Neuron (in vitro differentiated cells): ENCODE results near the gene ATP8B2.
"Not testable (repeated sequence)": the region's sequence is repeated elsewhere in the genome, so short reads cannot be mapped to it uniquely, and the experiment has no call there.

ENCODE experiments used
- H2AFZ ChIP-seq: one replicate; pipeline ENCODE4 v1.6.1; 2013; ENCODE audit warnings: low read depth, mild to moderate bottlenecking, inconsistent platforms, low read length, moderate library complexity
- H3K27me3 ChIP-seq: one replicate; pipeline ENCODE4 v1.6.1; 2013; ENCODE audit warnings: low read length; ENCODE audit not compliant: insufficient read depth
- H3K36me3 ChIP-seq: one replicate; pipeline ENCODE4 v1.6.1; 2013; ENCODE audit warnings: low read length; ENCODE audit not compliant: insufficient read depth
- H3K4me1 ChIP-seq: one replicate; pipeline ENCODE4 v1.6.1; 2013; ENCODE audit warnings: low read length; ENCODE audit not compliant: insufficient read depth
- H3K4me3 ChIP-seq: 2 replicates; pipeline ENCODE4 v1.5.1; 2013; ENCODE audit warnings: mild to moderate bottlenecking, low read length, moderate library complexity
- H3K9me3 ChIP-seq: one replicate; pipeline ENCODE4 v1.6.1; 2013; ENCODE audit warnings: low read length

The ATP8B2 gene

GRCh38 chr1:154327466-154328317 is 2.4 kb downstream of the ATP8B2 start:
- no peak overlapping the region for H2AFZ ChIP-seq
- H3K9me3 ChIP-seq, result no peaks in the 10 kb centered on the region
- peaks cover 7% of the 10 kb centered on the region for H3K27me3 ChIP-seq
- no peak overlapping the region for H3K4me3 ChIP-seq
- peaks cover 28% of the 10 kb centered on the region for H3K36me3 ChIP-seq
- H3K4me1 ChIP-seq, result peaks cover 26% of the 10 kb centered on the region

DNA sequence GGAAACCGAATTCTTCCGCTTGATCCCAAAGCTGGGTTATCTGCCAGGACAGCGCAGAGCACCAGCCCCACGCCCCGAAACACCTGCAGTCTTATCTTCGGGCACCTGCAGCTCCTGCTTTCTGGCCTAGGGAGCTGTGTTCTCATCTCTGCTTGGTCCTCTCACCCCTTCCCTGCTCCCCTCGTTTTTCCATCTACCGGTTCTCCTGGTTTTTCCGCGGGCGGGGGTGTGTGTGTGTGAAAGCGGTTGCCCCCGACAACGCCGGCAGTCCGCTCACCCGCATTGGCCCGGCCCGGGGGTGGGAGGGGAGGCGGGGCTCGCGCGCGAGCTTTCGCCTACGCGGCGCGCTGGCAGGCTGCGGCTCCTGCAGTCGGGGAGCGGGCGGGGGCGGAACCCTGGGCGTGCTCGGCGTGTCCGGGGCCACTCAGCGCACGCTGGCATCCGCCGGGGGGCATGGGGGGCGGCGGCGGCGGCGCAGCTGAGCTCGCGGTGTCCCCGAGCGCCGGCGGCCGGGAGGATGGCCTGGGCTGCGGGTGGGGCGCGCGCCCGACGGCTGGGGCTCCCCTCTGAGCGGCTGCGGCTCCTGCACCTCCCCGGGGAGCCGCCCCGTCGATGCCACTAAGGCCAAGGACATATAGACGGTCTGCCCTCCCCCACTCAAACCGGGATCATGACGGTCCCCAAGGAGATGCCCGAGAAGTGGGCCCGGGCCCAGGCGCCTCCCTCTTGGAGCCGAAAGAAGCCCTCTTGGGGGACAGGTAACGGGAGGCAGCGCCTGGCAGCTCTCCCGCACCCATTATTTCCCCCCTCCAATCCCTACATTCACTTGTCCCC is 3.2 kb downstream of the ATP8B2 start:
- Histone ChIP-seq H3K27me3 (peaks cover 2% of the 10 kb centered on the region), H3K4me1 (peaks cover 26% of the 10 kb centered on the region), H3K36me3 (peaks cover 29% of the 10 kb centered on the region), H3K4me3 (no peak overlapping the region), H3K9me3 (no peaks in the 10 kb centered on the region), H2AFZ (no peak overlapping the region)

GRCh38 chr1:154329152-154329521 is 3.8 kb downstream of the ATP8B2 start:
- peaks cover 33% of the 10 kb centered on the region for H3K36me3 ChIP-seq
- no peaks in the 10 kb centered on the region for H3K27me3 ChIP-seq
- H3K9me3 ChIP-seq, result no peaks in the 10 kb centered on the region
- peaks cover 26% of the 10 kb centered on the region for H3K4me1 ChIP-seq
- H3K4me3 ChIP-seq, result no peak overlapping the region
- H2AFZ ChIP-seq, result no peak overlapping the region

- Histone ChIP-seq H3K4me3 (no peak overlapping the region), H3K27me3 (no peaks in the 10 kb centered on the region)
Measured at GRCh38 chr1:154329551-154330131, 4.3 kb downstream of the ATP8B2 start.

DNA sequence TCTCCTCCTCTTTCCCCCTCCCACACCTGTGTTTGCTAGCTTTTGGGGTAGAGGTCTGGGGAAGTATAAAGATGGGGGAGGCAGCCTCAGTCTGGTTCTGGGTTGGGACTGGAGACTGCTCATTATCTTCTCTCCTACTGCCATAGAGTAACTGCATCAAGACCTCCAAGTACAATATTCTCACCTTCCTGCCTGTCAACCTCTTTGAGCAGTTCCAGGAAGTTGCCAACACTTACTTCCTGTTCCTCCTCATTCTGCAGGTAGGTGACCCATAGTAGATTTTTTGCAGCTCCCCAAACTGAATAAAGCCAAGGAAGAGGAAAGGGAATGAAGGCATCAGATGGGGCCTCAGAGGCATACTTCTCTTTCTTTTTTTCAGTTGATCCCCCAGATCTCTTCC is 5.3 kb downstream of the ATP8B2 start:
- Histone ChIP-seq H3K4me1 (peaks cover 24% of the 10 kb centered on the region), H3K27me3 (no peaks in the 10 kb centered on the region), H3K36me3 (peaks cover 37% of the 10 kb centered on the region), H2AFZ (no peak overlapping the region), H3K4me3 (no peak overlapping the region), H3K9me3 (no peaks in the 10 kb centered on the region)

More at GRCh38 chr1:154329551-154330131, 4.3 kb downstream of the ATP8B2 start:
- no peaks in the 10 kb centered on the region for H3K9me3 ChIP-seq
- H3K4me1 ChIP-seq, result peaks cover 26% of the 10 kb centered on the region
- H3K36me3 ChIP-seq, result peaks cover 37% of the 10 kb centered on the region
- no peak overlapping the region for H2AFZ ChIP-seq

DNA sequence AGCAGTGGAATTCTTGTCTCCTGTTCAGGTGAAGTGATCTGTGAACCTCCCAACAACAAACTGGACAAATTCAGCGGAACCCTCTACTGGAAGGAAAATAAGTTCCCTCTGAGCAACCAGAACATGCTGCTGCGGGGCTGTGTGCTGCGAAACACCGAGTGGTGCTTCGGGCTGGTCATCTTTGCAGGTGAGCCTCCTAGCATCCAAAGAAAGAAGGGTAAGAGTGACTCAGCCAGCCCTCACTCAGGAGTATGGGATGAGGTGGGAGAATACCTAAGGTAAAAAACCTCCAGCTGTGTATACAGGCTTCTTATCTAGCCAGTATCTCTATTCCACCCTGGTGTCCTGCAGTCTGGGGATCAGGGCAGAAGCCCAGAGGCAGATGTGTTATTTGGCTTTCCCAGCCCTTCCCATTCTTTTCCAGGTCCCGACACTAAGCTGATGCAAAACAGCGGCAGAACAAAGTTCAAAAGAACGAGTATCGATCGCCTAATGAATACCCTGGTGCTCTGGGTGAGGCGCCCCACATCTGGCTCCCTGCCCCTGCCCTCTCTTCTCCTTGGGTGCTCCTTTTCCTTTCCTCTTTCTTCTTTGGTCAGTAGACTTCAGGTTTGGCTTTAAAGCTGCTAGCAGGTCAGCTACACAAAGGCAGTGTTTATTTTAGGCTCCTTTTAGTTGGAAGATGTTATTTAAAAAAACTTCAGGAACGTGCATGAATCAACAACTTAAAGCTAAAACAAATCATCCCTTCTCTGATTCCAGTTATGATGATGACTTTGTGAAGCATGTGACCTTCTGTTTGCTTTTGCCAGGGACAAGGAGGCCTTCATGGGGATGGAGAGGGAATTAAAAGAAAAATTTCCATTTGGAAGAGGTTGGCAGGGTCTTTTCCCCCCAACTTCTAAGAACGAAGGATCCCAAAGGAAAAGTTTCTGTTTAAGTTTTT is 9.0 kb downstream of the ATP8B2 start:
- H2AFZ ChIP-seq, result no peak overlapping the region
- H3K4me1 ChIP-seq, result peaks cover 10% of the 10 kb centered on the region
- peaks cover 59% of the 10 kb centered on the region for H3K36me3 ChIP-seq
- no peaks in the 10 kb centered on the region for H3K9me3 ChIP-seq
- no peaks in the 10 kb centered on the region for H3K27me3 ChIP-seq
- H3K4me3 ChIP-seq, result no peak overlapping the region

- Histone ChIP-seq H3K4me3 (no peak overlapping the region), H2AFZ (no peak overlapping the region), H3K27me3 (no peaks in the 10 kb centered on the region), H3K4me1 (peaks cover 2% of the 10 kb centered on the region), H3K9me3 (no peaks in the 10 kb centered on the region), H3K36me3 (peaks cover 65% of the 10 kb centered on the region)
Measured at GRCh38 chr1:154335025-154335714, 9.8 kb downstream of the ATP8B2 start.

- Histone ChIP-seq H3K4me3 (no peak overlapping the region), H3K4me1 (no peaks in the 10 kb centered on the region), H3K36me3 (peaks cover 64% of the 10 kb centered on the region), H3K27me3 (no peaks in the 10 kb centered on the region), H3K9me3 (no peaks in the 10 kb centered on the region), H2AFZ (no peak overlapping the region)
Measured at GRCh38 chr1:154337253-154337894, 12.0 kb downstream of the ATP8B2 start.

DNA sequence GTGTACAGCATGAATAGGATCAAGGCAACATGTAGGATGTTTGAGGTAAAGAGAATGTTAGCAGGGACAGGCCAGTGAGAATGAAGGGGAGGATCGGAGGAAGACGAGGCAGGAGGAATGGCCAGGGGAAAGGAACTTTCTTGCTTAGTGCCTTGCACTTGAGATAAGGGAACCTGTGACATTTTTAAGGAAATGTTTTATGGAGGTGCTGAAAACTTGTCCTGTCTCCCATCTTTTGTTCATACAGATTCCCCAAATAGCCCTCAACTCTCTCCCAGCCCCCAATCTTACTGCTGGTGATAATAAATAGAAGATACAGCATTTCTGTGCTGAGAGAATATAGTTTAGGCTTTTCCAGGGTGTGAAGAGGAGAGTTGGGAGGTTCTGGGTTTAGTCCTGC is 13.6 kb downstream of the ATP8B2 start:
- Histone ChIP-seq H3K36me3 (peaks cover 72% of the 10 kb centered on the region), H2AFZ (no peak overlapping the region), H3K9me3 (no peaks in the 10 kb centered on the region), H3K4me1 (no peaks in the 10 kb centered on the region), H3K4me3 (no peak overlapping the region), H3K27me3 (no peaks in the 10 kb centered on the region)

- not testable (repeated sequence) for H2AFZ ChIP-seq, H3K9me3 ChIP-seq, H3K27me3 ChIP-seq, H3K4me3 ChIP-seq, H3K4me1 ChIP-seq
- peaks cover 87% of the 10 kb centered on the region for H3K36me3 ChIP-seq
Measured at GRCh38 chr1:154341366-154341765, 16.0 kb downstream of the ATP8B2 start.

GRCh38 chr1:154342132-154342531 is 16.8 kb downstream of the ATP8B2 start:
- no peaks in the 10 kb centered on the region for H3K27me3 ChIP-seq
- H3K36me3 ChIP-seq, result peaks cover 89% of the 10 kb centered on the region
- H3K9me3 ChIP-seq, result no peaks in the 10 kb centered on the region
- H3K4me1 ChIP-seq, result no peaks in the 10 kb centered on the region
- no peak overlapping the region for H2AFZ ChIP-seq
- no peak overlapping the region for H3K4me3 ChIP-seq
